ENCODE measurements around the gene TIAM2. TPM values are rescaled to one million over a fixed set of nuclear protein-coding genes. Genes with fewer than 3 reads are reported as not detected.

TIAM2 gene
- total and polyA plus RNA-seq, 9 of the 15 experiments (the other 6 are each of a cell fraction or from before 2014, with no cell fraction given): 0.73 to 6.5 (median 4.3) TPM

- Histone ChIP-seq H3K9me3 (replicated peaks; ENCODE audit: control insufficient read depth, insufficient read depth, low read depth, low read length) (no peaks in the 10 kb centered on the region), H3K4me3 (no peak overlapping the region), H3K4me1 (replicated peaks in 1 of 2; ENCODE audit: control insufficient read depth in 2 of 2, insufficient read depth in 2 of 2, low read length in 2 of 2) (peaks cover 0 to 5% of the 10 kb centered on the region in 2 experiments; a peak in 2 of 5 replicates), H3K36me3 (ENCODE audit: control insufficient read depth, insufficient read depth, low read length) (peaks cover 78% of the 10 kb centered on the region), H3K4me2 (ENCODE audit: insufficient read depth, low read length) (no peak overlapping the region), H3K9me1 (ENCODE audit: control insufficient read depth, insufficient read depth, low read length) (no peaks in the 10 kb centered on the region), H3K27ac (ENCODE audit: extremely low read depth, low read depth, low read length) (no peak overlapping the region), H4K20me1 (replicated peaks; ENCODE audit: control insufficient read depth, insufficient read depth, low read length) (no peaks in the 10 kb centered on the region), H3K79me2 (ENCODE audit: control insufficient read depth, insufficient read depth, low read length) (no peaks in the 10 kb centered on the region), H2AFZ (ENCODE audit: low read depth, low read length) (no peak overlapping the region), H3K9ac (ENCODE audit: insufficient read depth in 1 of 2, low read depth in 2 of 2, low read length in 2 of 2) (no peak overlapping the region), H3K27me3 (ENCODE audit: control insufficient read depth in 2 of 2, insufficient read depth in 2 of 2, low read length in 2 of 2) (no peaks in the 10 kb centered on the region)
- DNase-seq (ENCODE audit: extremely low read depth in 1 of 4, low spot score in 3 of 4) (no peak), ATAC-seq (no peak), FAIRE-seq (no peak)
- in situ Hi-C loops (cut with MboI) (no loop called here), intact Hi-C loops (cut with micrococcal nuclease) (no loop called here)
- no TSS peak for BruUV-seq (replicated peaks)
- ChIA-PET POLR2A (interaction anchor here (1.3 to 1.9 kb wide), 2 partner anchors 11 to 34 kb away, joined by 4 to 5 read pairs; no protein-coding TSS in a partner anchor), CTCF (ENCODE audit: low intra/inter-chr PET ratio) (no interaction called here)
- TF ChIP-seq RNF2 (IDR thresholded peaks at IDR 0.05) (no peak), KAT2B (IDR thresholded peaks at IDR 0.05; ENCODE audit: low read depth, low read length) (no peak), MEF2D (tag; conservative IDR thresholded peaks at IDR 0.05; ENCODE audit: low read depth) (no peak), ELK3 (CRISPR knock-in tag; IDR thresholded peaks at IDR 0.05) (no peak), CREBBP (IDR thresholded peaks at IDR 0.05; ENCODE audit: low read depth, low read length) (no peak), SMARCB1 (IDR thresholded peaks at IDR 0.05; ENCODE audit: insufficient read length, low read depth) (no peak), FOXK2 (conservative IDR thresholded peaks at IDR 0.05 in 1 of 2, IDR thresholded peaks at IDR 0.05 in 1 of 2; ENCODE audit: low read depth in 2 of 2) (no peak), RBBP5 (IDR thresholded peaks at IDR 0.05; ENCODE audit: borderline replicate concordance, insufficient read depth, low read length, poor library complexity, severe bottlenecking) (no peak), E4F1 (CRISPR knock-in tag; IDR thresholded peaks at IDR 0.05; ENCODE audit: borderline replicate concordance) (no peak), ZNF274 (IDR thresholded peaks at IDR 0.05; ENCODE audit: borderline replicate concordance, low read depth, low read length) (no peak), USF2 (CRISPR knock-in tag; IDR thresholded peaks at IDR 0.05) (no peak), THAP12 (CRISPR knock-in tag; IDR thresholded peaks at IDR 0.05) (no peak), NCOA1 (IDR thresholded peaks at IDR 0.05; ENCODE audit: low read depth) (no peak), ZNF780A (CRISPR knock-in tag; IDR thresholded peaks at IDR 0.05) (no peak)
Observed at GRCh38 chr6:155276638-155277037, 281.5 kb downstream of the TIAM2 start.

Data from K562 (cell line).